ENCODE results near the gene EMCN. TPM values are rescaled to one million over a fixed set of nuclear protein-coding genes. Genes with fewer than 3 reads are reported as not detected.

The EMCN gene
- total and polyA plus RNA-seq, 8 donors, result 1.5 to 5.6 (median 2.4) TPM

DNA sequence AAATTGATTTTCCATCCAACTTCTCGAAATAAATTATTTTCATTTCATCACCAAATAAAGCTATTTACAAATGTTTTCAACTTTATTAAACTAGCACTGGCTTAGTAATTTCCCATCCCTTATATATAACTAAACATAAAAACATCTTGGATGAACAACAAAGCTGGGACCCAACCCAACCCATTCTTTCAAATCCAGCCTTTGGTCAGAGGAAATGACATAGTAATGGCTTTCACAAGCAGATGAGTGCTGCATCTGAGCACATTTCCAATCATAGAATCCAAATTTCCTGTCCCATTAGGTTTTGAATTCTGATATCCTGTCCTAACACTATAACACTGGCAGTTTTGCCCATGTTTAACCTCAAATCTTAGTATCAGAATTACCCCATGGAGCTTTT lies 7.9 kb upstream of the EMCN start:
- Histone ChIP-seq H3K4me1 (no peaks in the 10 kb centered on the region), H3K36me3 (no peaks in the 10 kb centered on the region), H3K27me3 (no peaks in the 10 kb centered on the region), H3K4me3 (no peak overlapping the region), H3K27ac (no peak overlapping the region), H3K9me3 (no peaks in the 10 kb centered on the region)
- 28 to 34% methylated on average over 1 of the region's 1 CpG for WGBS, 2 donors
- TF ChIP-seq, protein P1, sequence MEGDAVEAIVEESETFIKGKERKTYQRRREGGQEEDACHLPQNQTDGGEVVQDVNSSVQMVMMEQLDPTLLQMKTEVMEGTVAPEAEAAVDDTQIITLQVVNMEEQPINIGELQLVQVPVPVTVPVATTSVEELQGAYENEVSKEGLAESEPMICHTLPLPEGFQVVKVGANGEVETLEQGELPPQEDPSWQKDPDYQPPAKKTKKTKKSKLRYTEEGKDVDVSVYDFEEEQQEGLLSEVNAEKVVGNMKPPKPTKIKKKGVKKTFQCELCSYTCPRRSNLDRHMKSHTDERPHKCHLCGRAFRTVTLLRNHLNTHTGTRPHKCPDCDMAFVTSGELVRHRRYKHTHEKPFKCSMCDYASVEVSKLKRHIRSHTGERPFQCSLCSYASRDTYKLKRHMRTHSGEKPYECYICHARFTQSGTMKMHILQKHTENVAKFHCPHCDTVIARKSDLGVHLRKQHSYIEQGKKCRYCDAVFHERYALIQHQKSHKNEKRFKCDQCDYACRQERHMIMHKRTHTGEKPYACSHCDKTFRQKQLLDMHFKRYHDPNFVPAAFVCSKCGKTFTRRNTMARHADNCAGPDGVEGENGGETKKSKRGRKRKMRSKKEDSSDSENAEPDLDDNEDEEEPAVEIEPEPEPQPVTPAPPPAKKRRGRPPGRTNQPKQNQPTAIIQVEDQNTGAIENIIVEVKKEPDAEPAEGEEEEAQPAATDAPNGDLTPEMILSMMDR (IDR thresholded peaks at IDR 0.05), result no peak
- no peak for ATAC-seq
- FAIRE-seq, result no peak
- no peak for DNase-seq
- intact Hi-C loops (cut with DNase I), result no loop called here

DNA sequence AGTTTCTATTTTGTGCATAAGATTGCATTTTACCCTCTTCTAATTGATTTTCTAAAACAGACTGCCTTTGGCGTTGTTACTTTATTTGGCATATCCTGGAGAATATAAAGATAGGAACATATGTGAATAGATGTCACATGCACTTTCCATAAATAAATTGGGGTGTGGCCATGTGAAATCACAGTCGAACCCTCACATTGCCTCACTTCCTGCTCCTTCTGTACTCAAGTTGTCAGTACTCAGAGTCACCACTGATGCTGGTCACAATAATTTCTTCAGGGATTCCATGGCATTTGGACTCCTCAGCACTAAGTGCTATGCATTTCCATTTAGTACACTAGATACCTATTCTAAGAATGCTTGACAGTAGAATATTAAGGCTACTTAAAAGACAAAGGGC lies 1.4 kb upstream of the EMCN start:
- intact Hi-C loops (cut with DNase I), result no loop called here
- Histone ChIP-seq H3K27ac (no peak overlapping the region), H3K4me1 (no peaks in the 10 kb centered on the region), H3K36me3 (no peaks in the 10 kb centered on the region), H3K4me3 (no peak overlapping the region), H3K9me3 (no peaks in the 10 kb centered on the region), H3K27me3 (no peaks in the 10 kb centered on the region)
- TF ChIP-seq, protein P1 (IDR thresholded peaks at IDR 0.05), result no peak
- DNase-seq (no peak), ATAC-seq (no peak), FAIRE-seq (no peak)
- WGBS, 2 donors, result 45 to 65% methylated on average over 2 of the region's 2 CpGs

DNA sequence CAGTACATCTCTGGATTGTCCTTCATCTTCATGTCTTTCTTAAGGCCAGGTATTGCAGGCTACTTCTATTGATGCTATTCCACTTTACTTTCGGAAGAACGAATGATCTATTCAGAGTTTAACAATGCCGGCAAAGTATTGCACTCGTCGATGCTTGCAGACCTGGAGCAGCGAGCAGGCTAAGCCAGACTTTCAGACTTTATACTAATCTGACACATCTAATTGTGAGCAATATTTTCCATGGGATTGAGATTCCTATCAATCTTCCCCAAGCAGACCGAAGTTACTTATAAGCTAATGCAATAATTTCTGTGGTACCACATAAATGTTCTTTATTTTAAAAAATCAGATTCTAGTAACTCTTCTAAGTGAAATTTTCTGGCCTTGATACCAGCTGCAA lies 1.6 kb downstream of the EMCN start:
- no peaks in the 10 kb centered on the region for H3K27me3 ChIP-seq
- H3K4me1 ChIP-seq, result no peaks in the 10 kb centered on the region
- ATAC-seq (no peak), DNase-seq (no peak), FAIRE-seq (no peak)
- intact Hi-C loops (cut with DNase I), result no loop called here
- WGBS, 2 donors, result 85 to 92% methylated on average over 7 of the region's 7 CpGs
- H3K27ac ChIP-seq, result no peak overlapping the region
- TF ChIP-seq, protein P1 (IDR thresholded peaks at IDR 0.05), result no peak
- H3K4me3 ChIP-seq, result no peak overlapping the region
- no peaks in the 10 kb centered on the region for H3K9me3 ChIP-seq
- no peaks in the 10 kb centered on the region for H3K36me3 ChIP-seq

DNA sequence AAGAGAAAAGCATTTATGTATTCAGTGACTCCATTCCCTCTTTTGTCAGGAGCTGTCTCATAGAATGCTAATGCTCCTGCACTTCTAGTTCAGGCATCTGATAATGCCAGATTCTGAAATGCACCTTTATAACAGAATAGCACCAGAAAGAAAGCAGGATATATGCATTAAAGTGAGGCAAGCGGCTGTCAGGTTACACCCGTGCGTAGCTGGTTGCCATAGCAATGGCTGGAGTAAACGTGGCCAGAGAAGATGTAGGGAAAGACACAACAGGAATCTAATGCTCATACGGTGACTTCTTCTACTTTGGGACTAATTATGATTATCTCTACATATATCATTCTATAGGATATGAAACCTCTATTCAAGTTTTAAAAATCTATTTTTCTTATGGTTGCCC lies 5.9 kb downstream of the EMCN start:
- 55 to 58% methylated on average over 5 of the region's 5 CpGs for WGBS, 2 donors
- FAIRE-seq (no peak), DNase-seq (no peak), ATAC-seq (no peak)
- Histone ChIP-seq H3K36me3 (no peaks in the 10 kb centered on the region), H3K9me3 (no peaks in the 10 kb centered on the region), H3K4me1 (no peaks in the 10 kb centered on the region), H3K4me3 (no peak overlapping the region), H3K27me3 (no peaks in the 10 kb centered on the region), H3K27ac (no peak overlapping the region)
- intact Hi-C loops (cut with DNase I), result no loop called here
- TF ChIP-seq, protein P1 (IDR thresholded peaks at IDR 0.05), result no peak

DNA sequence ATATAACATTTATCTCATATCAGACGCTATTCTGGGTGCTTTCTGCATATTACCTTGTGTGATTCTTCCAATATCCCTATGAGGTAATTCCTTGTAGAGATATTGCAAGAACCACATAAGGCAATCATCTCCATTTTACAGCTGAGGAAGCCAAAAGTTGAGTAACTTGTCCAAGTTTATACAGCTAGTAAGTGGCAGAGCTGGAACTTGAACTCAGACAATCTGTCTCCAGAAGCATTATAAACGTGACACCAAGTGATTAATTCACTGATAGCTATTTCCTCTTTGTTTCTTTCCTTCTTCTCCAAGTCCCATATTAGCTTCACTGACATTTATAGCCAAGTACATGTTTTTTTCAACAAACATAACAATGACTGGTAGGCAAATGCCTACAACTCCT lies 7.3 kb downstream of the EMCN start:
- no peaks in the 10 kb centered on the region for H3K9me3 ChIP-seq
- intact Hi-C loops (cut with DNase I), result no loop called here
- no peaks in the 10 kb centered on the region for H3K4me1 ChIP-seq
- TF ChIP-seq, protein P1 (IDR thresholded peaks at IDR 0.05), result no peak
- DNase-seq, result no peak
- H3K4me3 ChIP-seq, result no peak overlapping the region
- no peak for FAIRE-seq
- ATAC-seq, result no peak
- WGBS, 2 donors, result 40 to 42% methylated on average over 2 of the region's 2 CpGs
- H3K27me3 ChIP-seq, result no peaks in the 10 kb centered on the region
- no peak overlapping the region for H3K27ac ChIP-seq
- H3K36me3 ChIP-seq, result no peaks in the 10 kb centered on the region
